Measurements from ENCODE around the gene RUFY1.
"Not testable (repeated sequence)": the region's sequence is repeated elsewhere in the genome, so short reads cannot be mapped to it uniquely, and the experiment has no call there.

RUFY1 gene

GRCh38 chr5:179658179-179658856, 108.0 kb downstream of the RUFY1 start:
- not testable (repeated sequence) for H4K20me1 ChIP-seq (ENCODE audit: insufficient read depth, low read length); H3K79me2 ChIP-seq (ENCODE audit: insufficient read depth, low read length); ATAC-seq (ENCODE audit: insufficient read depth, low read depth); H3K36me3 ChIP-seq (ENCODE audit: insufficient read depth, low read length); H3K9me3 ChIP-seq (ENCODE audit: insufficient read depth, low read length, severe bottlenecking); H3K27me3 ChIP-seq (ENCODE audit: insufficient read depth, low read length, poor library complexity)
- H2AFZ ChIP-seq (ENCODE audit: low read depth, low read length), result peak overlapping the region; percentile 93
- peak overlapping the region; percentile 99 for H3K4me2 ChIP-seq (ENCODE audit: insufficient read depth, low read length)
- DNase-seq, result peak; percentile 17
- peak overlapping the region; percentile 69 for H3K9ac ChIP-seq (ENCODE audit: low read depth, low read length)
- H3K27ac ChIP-seq (ENCODE audit: low read length), result peak overlapping the region; percentile 67
- H3K4me1 ChIP-seq (ENCODE audit: insufficient read depth, low read length), result peaks cover 15% of the 10 kb centered on the region
- peak overlapping the region; percentile 41 to 94; a peak in 3 of 4 replicates for H3K4me3 ChIP-seq (ENCODE audit: low read depth in 1 of 2, low read length in 2 of 2)

Measured in DND-41 (cell line).